GM18508 (cell line): ENCODE results near the gene FGFR2.

Source experiments
- ATAC-seq: cut with Tn5 transposase; IDR thresholded peaks from one replicate; pipeline ENCODE4 v1.9.1; 2021; ENCODE audit warnings: moderate number of reproducible peaks; ENCODE audit not compliant: insufficient read depth, unreplicated experiment

FGFR2 gene

DNA sequence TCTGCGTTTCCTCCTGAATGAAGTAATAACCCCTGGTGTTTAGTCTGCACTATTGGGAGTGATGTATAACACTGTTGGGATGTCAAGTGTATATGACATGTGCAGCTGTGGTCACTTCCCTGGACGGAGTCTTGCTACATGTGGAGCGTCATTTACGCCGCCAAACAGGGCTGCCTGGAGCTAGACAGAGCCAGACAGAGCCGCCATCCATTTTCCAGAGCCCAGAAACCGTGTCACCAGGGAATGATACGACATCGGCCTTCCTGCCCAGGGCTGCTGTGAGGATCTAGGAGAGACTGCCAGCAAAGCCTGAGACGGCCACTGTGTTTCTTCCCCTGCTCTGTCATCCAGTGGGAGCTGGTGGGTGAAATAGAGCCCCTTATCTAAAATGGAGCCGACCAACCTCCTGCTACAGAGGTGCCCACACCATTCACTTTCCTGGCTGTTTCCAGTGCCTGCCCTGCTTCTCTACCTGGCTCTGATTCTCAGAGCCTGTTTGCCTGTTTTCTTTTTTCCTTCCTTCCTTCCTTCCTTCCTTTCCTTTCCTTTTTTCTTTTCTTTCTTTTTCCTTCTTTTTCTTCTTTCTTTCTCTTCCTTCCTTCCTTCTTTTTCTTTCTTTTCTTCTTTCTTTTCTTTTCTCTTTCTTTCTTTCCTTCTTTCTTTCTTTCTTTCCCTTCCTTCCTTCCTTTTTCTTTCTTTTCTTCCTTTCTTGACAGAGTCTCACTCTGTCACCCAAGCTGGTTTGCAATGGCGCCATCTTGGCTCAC is 13.3 kb upstream of the FGFR2 start:
- no peak for ATAC-seq

DNA sequence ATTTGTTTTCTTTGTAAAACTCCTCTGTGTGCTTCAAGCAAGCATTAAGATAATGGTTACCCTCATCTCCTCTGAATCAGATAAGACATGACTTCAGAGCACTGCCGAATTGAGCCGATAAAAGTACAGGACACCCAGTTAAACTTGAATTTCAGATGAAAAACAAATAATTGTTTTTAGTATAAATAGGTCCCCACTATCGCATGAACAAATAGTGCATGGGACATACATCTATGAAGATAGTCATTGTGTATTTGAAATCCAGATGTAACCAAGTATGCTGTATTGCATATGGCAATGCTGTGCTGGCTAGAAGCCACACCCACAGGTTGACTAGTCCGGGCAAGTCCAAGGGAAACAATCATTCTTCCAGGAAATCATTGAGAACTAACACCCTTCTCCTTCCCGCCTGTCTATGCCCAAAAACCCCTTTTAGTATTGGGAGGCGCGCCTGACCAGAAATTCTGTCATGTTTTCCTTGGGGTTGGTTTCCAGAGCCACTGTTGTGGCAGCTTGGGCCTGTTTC is 12.6 kb upstream of the FGFR2 start:
- no peak for ATAC-seq

DNA sequence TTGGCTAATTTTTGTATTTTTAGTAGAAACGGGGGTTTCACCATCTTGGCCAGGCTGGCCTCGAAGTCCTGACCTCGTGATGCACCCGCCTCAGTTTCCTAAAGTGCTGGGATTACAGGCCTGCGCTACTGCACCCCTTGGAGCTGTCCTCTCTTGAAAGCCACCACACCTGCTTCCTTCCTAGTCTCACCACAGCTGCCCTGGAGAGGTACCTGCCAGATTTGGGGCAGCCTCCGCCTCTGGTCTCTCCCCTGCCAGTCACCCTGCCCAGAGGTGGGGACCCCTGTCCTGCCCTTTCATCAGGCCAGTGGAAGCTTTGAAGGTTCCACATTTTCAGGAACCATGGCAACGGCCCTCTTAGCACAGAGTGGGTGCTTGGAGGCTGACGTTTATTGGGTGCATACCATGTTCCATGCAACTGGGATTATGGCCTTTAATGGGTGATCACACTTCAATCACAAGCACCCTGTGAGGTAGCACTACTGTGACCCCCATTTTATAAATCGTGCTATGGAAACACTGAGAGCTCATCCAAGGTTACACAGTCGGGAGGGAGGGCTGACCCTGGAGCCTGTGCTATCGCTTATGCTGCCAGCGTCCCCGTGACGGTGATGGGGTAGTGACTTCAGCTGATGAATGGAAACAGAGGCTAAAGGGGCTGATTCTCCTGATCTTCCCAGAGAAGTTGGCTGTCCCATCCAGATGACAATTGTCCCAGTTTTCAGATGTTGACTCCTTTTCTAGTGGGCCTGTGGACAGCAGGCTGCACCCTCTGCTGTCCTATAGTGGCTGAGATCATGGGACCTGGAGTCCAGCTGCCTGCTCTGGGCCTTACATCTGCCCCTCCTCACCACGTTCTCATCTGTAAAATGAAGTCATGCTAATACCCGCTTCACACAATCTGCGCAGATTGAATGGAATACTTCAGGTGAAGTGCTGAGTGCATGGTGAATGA is 11.5 kb upstream of the FGFR2 start:
- no peak for ATAC-seq

DNA sequence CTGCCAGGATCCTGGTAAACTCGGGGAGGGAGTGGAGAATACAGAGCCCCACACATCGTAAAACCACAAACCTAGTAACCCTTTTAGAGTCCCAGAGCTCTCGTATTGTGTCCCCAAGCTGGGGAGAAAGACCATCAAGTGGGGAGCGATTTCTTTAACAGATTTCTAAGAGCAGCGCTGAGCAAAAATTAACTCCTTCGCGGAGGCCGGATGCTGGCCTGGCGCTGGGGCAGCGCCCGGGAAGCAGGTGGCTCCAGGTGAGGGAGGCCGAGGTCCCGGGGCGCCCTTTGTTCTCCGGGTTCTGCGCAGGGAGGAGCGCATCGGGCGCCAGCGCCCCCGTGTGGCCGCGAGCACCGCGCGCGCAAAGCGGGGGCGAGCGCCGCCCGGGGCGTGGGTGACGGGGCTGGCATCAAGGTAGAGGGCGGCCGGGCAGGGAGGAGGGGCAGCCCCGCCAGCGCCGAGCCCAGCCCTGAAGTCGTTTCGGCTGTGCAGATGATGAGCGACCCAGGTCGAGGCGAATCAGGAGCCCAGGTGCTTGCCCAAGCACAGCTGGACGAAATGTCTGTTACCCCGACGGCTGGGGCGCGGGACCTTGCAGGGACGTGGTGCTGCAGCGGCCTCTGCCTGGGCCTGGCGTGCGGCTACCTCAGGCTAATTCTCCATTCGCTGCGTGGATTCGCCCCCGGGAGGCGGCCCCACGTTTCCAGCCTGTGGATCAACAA is 10.4 kb upstream of the FGFR2 start:
- ATAC-seq: no peak

DNA sequence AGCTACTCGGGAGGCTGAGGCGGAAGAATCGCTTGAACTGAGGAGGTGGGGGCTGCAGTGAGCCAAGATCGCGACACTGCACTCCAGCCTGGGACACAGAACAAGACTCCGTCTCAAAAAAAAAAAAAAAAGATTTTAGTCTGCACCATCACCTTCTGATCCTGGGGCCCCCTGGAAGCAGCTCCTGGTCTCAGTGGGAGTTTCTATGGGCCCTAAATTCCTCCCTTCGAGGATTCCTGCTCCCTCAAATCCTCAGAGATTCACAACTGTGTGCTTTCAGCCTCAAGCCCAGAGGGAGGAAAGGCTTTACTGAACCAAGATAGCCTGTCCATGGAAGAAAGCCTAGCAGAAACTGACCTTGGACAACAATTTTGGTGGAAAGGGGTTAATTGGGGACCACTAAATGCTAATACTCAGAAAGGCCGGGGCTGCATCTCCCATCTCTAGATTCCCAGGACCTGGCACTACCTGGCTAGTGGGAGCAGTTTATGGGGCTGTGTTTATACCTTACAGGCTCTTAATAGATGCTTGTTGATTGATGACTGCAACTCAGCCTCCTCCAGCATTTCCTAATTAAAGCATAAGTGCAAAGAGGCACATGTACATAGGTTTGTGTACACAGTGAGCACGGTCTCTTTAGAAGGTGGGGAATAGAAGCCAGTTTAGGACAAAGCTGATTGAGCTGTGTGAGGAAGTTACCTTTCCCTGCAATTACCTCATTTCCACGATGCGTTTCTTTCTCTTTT is 9.2 kb upstream of the FGFR2 start:
- ATAC-seq: no peak

DNA sequence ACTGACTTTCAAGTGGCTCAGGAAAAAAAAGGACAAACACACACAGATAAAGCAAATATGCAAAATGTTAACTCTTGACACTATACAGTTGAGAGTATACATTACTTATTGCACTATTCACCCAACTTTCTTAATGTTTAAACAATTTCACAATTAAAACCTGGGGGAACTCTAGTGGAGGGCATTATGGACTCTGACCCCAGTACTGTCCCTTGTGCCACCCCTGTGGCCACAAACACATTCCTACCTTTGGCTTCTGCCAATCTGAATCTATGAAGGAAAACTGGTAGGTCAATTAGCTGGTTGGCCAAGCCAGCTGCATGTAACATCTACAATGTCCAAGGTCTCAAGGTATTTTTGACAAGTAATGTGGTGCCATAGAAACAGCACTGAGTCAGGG is 7.5 kb upstream of the FGFR2 start:
- ATAC-seq: no peak

DNA sequence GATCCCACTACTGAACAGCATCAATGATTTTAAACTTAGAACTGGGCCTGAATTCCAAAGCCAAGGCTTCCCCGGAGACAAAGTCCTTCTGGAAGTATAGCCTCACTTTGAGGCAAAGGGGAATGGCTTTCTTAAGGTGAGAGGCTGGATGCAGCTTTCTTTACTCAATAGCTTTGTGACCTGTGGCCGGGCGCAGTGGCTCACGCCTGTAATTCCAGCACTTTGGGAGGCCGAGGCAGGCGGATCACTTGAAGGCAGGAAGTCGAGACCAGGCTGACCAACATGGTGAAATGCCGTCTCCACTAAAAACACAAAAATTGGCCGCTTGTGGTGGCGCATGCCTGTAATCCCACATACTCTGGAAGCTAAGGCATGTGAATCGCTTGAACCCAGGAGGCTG is 3.2 kb upstream of the FGFR2 start:
- no peak for ATAC-seq

DNA sequence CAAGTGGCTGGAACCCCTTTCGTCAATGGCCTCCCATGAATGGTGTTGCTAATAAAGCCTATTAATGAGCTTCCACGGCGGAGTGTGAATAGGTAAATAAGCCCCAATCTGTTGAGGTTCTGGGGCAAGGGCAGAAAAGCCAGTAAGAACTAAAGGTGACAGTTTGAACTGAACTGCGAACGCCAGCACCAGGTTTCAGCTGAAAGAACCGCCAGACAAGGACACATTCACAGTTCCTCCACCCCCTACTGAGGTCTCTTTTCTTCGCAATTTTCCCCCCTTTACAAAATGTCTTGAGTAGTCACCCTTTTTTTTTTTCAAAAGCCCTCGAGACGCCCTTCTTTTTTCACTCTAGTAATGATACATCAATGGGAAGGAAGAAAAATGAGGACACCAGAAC is 2.4 kb upstream of the FGFR2 start:
- ATAC-seq: no peak

DNA sequence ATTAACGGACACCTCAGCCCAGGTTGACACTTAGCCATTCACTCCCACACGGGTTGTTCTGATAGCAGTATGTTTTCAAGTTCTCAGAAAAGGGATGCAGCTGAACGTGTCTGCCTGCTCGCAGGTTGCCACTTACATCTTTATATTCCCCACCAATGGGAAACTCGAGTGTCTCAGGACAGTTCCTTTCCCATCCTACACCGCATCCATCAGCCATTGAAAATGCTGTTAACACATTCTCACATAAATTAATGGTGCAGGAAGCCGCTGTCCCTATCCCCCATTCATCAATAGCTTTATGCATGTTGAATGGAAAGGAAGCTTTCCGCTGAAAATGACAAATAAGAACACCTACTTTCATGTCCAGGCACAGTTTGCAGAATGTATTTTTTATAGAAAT is 1.7 kb upstream of the FGFR2 start:
- no peak for ATAC-seq

DNA sequence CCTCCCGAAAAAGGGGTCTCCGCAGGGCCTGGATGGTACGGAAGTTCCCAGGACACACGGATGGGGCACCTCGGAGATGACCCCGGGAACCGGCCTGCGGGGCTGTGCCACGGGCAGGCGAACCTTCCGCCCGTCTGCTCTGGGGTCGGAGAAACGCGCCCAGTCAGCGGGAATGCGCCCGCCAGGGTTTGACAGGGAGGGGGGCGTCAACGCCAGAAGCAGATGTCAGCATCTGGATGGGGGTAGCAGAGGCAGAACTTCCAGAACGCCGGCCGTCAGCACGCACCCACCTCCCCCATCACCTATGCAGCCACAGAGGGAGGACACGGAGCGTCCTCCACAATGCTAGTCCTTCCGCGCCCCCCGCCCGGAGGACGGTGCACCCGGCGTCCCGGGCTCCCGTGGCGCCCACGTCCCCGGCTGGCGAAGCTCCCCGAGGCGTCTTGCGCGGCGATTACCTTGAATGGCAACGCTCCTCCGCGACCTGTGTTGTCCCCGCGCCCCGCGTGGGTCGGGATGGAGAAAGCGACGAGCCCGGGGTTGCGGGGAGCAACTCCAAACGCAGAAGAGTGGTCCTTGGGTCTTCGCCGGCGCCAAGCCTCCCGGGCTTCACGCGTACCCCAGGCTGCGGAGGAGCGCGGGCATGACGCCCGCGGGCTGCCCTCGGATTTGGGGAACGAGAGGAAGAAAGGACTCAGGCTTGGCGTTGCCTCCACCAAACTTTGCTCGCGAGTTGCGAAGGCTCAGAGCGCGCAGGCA is 561 bp downstream of the FGFR2 start:
- no peak for ATAC-seq

DNA sequence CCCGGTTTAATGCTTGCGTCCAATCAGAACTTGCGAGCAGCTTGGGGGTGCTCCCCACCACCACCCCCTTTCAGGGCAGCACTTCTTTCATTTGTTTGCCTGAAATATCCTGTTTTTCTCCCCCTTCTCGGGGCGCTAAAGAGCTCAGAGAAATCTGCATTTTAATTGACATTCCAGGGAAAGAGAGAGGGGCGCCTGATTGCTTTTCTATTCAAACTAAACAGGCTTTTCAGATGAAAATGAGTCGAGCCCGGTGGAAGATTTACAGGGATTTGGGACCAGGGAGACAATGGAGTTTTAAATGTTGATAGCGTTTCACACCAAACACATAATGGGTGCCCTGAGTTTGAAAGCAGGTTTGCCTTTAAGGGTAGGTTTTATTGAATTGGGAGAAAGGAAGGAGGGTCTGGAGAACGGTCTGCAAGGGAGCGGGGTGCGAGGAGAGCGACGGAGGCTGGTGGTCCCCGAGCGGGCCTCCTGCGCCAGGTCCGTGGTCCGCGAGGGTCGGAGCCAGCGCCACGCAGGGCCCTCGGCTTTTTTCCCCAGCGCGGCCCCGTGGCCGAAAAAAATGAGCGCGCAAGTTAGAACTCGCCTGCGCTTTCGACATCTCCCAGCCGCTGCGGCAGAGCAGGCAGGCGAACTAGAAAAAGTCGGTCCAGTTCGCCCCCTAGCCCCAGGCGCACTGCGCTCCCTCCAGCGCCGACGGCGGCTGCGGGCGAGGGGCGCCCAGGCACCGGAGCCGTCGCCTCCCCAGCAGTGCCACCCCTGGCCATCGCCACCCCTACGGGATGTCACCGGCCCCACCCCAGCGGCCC is 1.3 kb downstream of the FGFR2 start:
- no peak for ATAC-seq

DNA sequence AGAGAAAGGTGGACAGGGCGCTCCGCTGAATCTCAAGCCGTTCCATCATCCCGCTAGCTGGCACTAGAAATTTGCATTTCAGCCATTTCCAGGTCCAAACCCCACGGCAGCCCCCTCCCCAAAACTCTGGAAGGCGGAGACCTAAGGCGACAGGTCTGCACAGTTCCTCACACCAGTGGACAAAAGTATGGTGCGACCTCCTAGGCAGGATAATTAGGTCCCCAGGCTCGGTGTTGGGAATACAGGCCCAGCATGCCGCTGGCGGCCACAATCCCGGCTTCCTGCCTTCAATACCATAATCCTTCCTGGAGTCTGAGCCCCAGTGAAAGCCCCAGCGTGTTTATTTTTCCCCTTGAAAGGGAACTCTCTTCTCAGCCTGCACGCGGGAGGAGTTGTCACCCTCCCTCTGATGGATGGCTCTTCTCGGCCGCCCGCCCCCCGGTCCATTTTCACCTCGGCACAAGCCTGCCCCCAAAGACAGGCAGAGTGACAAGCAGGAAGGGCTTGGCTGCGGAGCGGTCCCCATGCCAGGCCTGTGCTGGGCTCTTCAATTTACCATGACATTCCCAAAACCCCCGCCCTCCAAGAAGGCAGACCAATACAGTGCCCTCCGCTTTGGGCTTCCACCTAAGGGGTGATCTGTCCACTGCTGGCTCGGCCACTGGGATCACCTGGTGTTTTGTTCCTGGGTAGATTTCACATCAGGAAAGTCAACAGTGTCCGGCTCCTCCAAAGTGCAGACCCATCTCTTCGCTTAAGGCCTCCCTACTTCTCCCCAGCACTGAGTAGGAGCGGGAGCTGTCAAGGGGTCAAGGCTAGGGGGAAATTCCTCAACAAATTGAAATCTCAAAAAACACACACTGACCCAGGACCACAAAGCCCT is 2.2 kb downstream of the FGFR2 start:
- no peak for ATAC-seq

DNA sequence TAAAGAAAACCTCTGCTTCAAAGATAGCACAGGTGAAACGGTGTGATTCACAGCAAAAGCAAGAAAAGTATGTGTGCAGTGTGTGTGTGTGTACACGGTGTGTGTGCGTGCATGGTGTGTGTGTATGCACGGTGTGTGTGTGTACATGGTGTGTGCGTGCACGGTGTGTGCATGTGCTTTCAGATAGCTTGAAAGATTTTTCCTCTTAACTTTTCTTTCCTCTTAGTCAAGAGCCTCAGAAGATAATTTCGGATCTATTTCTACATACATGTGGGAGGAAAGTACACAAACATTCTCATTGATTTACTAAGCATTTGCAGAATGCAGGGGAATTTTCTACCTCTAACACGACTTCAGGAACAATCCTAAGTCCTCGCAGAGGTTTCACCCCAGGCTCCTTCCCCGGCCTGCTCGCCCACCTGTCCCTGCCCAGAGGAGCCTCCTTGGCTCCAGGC is 2.9 kb downstream of the FGFR2 start:
- no peak for ATAC-seq

DNA sequence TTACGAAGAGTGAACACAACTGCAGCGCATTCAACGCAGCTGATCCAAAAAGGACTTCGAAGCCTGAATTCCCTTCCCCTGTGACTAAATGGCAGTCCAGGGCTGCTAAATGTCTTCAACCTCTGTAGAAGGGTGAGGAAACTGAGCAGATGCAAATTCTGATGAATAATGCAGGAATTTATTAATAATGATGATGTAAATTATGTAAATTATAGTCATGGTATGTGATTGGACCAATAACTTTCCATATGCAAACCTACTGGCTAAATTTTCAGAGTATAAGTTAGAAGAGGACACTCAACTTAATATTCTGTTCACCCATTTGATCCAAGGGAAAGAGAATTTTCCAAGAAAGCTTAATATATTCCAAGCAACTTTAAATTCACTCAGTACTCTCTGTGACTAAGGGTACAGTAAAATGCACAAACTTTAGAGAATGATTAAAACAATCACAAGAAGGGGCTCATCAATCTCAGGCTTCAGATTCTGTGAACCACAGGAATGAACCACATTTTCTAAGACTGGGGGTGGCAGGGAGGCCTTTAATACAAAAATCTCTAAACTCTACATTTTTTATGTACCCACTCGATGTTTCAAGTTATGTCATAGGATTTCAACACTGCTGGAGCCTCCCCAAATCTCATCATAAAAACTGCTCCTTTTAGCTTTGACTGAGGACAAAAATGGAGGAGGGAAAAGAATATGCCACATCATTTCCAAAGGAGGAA is 3.5 kb downstream of the FGFR2 start:
- no peak for ATAC-seq

DNA sequence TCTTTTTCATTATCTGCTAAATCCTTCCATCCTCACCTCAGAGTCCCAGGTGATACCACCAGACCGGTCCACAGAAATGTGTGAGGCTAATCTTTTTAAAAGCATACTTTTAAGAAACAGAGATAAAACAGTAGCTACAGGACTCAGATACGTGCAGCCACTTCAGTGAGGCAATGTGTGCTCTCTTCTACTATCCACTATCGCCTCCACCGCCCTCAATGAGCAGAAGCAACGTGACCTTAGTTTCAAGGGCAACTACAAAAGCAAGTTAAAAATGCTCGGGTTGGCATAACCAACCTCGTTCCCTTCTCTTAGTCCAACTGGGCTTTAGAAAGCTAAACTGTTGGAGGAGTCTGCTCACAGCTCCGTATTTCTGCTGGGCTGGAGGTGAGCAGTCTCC is 4.2 kb downstream of the FGFR2 start:
- ATAC-seq: no peak

DNA sequence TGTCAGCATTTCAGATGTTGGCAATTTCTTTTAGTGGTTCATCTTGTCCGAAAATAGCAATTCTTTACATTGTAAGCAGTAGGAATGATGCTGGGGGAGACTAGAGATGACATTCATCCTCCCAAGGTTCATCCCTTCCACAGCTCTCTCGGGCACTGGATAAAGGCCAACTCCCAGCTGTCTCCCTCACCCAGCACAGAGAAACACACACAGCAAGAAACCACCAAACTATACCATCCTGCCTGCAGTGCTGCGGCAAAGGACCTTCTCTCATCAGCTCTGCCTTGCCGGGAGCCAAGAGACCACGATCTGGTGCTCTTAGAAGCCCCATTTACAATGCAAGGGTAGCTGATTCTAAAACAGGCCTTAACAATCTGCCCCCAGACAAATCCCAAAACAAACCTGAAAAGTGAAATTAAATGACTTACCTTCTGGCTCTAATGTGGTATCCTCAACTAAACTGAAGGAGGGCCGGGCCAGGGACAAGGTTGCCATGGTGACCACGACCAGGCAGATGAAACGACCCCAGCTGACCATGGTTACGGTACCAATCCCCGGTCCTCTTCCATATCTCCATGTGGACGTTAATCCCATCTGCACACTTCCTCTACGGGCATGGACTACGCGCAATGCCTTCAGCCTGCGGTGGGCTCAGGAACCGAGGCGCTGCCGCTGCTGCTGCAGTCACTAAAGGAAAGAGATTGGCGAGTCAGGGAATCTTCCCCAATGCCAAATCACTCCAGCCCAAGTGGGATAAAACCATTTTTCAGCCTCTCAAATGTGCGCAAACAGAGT is 4.8 kb downstream of the FGFR2 start:
- no peak for ATAC-seq
